Measurements from ENCODE around the gene IL36A. TPM values are rescaled to one million over a fixed set of nuclear protein-coding genes. Genes with fewer than 3 reads are reported as not detected.
A peak's percentile ranks its signal among the peaks of the same experiment; 100 is the strongest.

IL36A gene
- total and polyA plus RNA-seq, 9 of the 15 experiments (the other 6 are each of a cell fraction or from before 2014, with no cell fraction given), result not detected

GRCh38 chr2:113036763-113037162, 31.5 kb downstream of the IL36A start:
- Histone ChIP-seq H3K9ac (ENCODE audit: insufficient read depth in 1 of 2, low read depth in 2 of 2, low read length in 2 of 2) (no peak overlapping the region), H2AFZ (ENCODE audit: low read depth, low read length) (peak overlapping the region; percentile 20; the same call in 1 of the 2 replicates), H3K36me3 (ENCODE audit: control insufficient read depth, insufficient read depth, low read length) (no peaks in the 10 kb centered on the region), H3K79me2 (ENCODE audit: control insufficient read depth, insufficient read depth, low read length) (no peaks in the 10 kb centered on the region), H3K27ac (ENCODE audit: extremely low read depth, low read depth, low read length) (no peak overlapping the region), H3K9me3 (replicated peaks; ENCODE audit: control insufficient read depth, insufficient read depth, low read depth, low read length) (no peaks in the 10 kb centered on the region), H3K4me3 (no peak overlapping the region), H3K4me1 (replicated peaks in 1 of 2; ENCODE audit: control insufficient read depth in 2 of 2, insufficient read depth in 2 of 2, low read length in 2 of 2) (peaks cover 0 to 21% of the 10 kb centered on the region in 2 experiments; a peak in 2 of 5 replicates), H4K20me1 (replicated peaks; ENCODE audit: control insufficient read depth, insufficient read depth, low read length) (no peaks in the 10 kb centered on the region), H3K9me1 (ENCODE audit: control insufficient read depth, insufficient read depth, low read length) (no peaks in the 10 kb centered on the region), H3K27me3 (ENCODE audit: control insufficient read depth in 2 of 2, insufficient read depth in 2 of 2, low read length in 2 of 2) (no peaks in the 10 kb centered on the region), H3K4me2 (ENCODE audit: insufficient read depth, low read length) (no peak overlapping the region)
- intact Hi-C loops (cut with micrococcal nuclease), result no loop called here
- CTCF ChIA-PET (ENCODE audit: low intra/inter-chr PET ratio), result no interaction called here
- POLR2A ChIA-PET, result interaction anchor here (0.5 to 1.2 kb wide), 2 partner anchors 9 to 63 kb away, joined by 3 to 4 read pairs; no protein-coding TSS in a partner anchor
- ATAC-seq, result no peak
- no peak for TF ChIP-seq NFE2 (IDR thresholded peaks at IDR 0.05; ENCODE audit: low read depth)
- TF ChIP-seq STAT5B (CRISPR knock-in tag; IDR thresholded peaks at IDR 0.05), result no peak
- TF ChIP-seq HLTF (IDR thresholded peaks at IDR 0.05), result no peak
- no peak for TF ChIP-seq ILF3 (IDR thresholded peaks at IDR 0.05; ENCODE audit: borderline replicate concordance)
- TF ChIP-seq ZNF197 (CRISPR knock-in tag; IDR thresholded peaks at IDR 0.05; ENCODE audit: low read depth), result no peak
- TF ChIP-seq BCL6 (CRISPR knock-in tag; IDR thresholded peaks at IDR 0.05), result no peak
- TF ChIP-seq, protein P1, sequence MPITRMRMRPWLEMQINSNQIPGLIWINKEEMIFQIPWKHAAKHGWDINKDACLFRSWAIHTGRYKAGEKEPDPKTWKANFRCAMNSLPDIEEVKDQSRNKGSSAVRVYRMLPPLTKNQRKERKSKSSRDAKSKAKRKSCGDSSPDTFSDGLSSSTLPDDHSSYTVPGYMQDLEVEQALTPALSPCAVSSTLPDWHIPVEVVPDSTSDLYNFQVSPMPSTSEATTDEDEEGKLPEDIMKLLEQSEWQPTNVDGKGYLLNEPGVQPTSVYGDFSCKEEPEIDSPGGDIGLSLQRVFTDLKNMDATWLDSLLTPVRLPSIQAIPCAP (CRISPR knock-in tag; IDR thresholded peaks at IDR 0.05; ENCODE audit: borderline replicate concordance), result no peak
- TF ChIP-seq RFX7 (CRISPR knock-in tag; IDR thresholded peaks at IDR 0.05), result no peak
- no peak for TF ChIP-seq ZNF175 (CRISPR knock-in tag; IDR thresholded peaks at IDR 0.05; ENCODE audit: low read depth)
- no peak for TF ChIP-seq PHF20 (IDR thresholded peaks at IDR 0.05; ENCODE audit: partially characterized antibody)
- TF ChIP-seq ZNF398 (CRISPR knock-in tag; IDR thresholded peaks at IDR 0.05), result no peak
- no peak for TF ChIP-seq TSC22D4 (tag; IDR thresholded peaks at IDR 0.05)
- TF ChIP-seq BRF1 (IDR thresholded peaks at IDR 0.05; ENCODE audit: borderline replicate concordance, extremely low read depth, insufficient read length), result no peak
- TF ChIP-seq TAF7 (tag; IDR thresholded peaks at IDR 0.05), result no peak
- TF ChIP-seq USF2 (CRISPR knock-in tag; IDR thresholded peaks at IDR 0.05), result no peak
- in situ Hi-C loops (cut with MboI), result no loop called here
- WGBS (ENCODE audit: insufficient coverage, low coverage, missing lambda C conversion rate), result 62% methylated on average over 9 of the region's 9 CpGs
- no TSS peak for BruUV-seq (replicated peaks)
- DNase-seq (ENCODE audit: extremely low read depth in 1 of 4, low spot score in 3 of 4), result no peak
- FAIRE-seq, result no peak
